ENCODE results near the gene SP1.
"Not testable (repeated sequence)": the region's sequence is repeated elsewhere in the genome, so short reads cannot be mapped to it uniquely, and the experiment has no call there.

Gene SP1

GRCh38 chr12:53361638-53362037, 18.3 kb upstream of the SP1 start:
- DNase-seq, result not testable (repeated sequence)

DNA sequence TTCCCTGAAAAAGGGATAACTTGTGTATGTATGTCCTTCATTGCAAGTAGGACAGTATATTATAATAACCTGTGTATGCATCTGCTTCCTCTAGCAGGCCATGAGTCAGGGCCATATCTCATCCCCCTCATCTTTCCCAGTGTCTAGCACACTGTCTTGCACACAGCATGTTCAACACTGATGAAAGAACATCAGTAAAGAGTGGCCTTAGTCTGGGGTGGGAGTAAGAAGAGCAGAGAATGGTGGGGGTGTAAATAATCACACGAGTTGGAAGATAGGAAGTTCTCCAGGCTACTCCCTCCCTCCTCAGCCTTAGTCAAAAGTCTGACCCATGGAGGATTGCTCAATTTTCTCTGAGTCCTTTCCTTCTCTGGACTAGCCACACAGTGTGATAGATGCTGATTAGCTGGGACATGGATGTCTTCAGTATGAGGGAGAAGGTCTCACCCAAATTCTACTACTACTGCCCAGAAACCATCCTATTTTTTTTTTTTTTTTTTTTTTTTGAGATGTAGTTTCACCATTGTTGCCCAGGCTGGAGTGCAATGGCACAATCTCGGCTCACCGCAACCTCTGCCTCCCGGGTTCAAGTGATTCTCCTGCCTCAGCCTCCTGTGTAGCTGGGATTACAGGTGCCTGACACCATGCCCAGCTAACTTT, 14.6 kb upstream of the SP1 start:
- DNase-seq, result no peak

DNA sequence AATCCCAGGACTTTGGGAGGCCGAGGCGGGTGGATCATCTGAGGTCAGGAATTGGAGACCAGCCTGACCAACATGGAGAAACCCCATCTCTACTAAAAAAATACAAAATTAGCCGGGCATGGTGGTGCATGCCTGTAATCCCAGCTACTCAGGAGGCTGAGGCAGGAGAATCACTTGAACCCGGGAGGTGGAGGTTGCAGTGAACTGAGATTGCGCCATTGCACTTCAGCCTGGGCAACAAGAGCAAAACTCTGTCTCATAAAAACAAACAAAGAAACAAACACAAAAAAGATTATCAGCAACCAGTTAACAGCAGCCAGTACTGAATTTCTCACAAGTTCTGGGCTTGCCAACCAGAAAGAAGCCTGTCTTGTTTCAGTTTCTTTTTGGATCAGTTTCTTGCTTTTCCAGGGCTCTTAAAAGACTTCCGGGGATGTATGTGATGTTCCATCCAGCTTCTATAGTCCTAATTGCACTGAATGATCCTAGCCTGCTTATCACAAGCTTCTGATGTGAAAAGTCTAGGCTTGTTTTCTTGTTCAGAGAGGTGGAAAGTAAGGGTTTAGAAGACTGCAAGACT, 6.3 kb upstream of the SP1 start:
- not testable (repeated sequence) for DNase-seq

GRCh38 chr12:53374277-53374676, 5.7 kb upstream of the SP1 start:
- not testable (repeated sequence) for DNase-seq

DNA sequence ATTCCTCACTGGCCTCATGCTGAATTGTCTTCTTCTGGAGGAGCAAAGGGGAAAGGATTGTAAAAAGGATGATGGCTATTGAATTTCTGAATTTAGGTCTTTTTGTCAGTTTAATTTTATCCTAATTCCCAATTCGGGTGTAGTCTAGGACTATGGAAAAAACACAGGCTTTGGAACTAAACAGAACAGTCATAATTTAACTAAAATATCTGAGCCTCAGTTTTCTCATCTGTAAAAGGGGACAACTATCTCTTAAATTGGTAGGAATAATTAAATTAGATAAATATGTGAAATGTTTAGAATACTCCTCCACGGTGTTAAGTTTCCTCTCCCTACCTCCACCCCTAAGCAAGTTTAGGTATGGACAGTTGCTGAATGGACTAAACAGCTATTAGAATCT, 3.2 kb upstream of the SP1 start:
- no peak for DNase-seq

DNA sequence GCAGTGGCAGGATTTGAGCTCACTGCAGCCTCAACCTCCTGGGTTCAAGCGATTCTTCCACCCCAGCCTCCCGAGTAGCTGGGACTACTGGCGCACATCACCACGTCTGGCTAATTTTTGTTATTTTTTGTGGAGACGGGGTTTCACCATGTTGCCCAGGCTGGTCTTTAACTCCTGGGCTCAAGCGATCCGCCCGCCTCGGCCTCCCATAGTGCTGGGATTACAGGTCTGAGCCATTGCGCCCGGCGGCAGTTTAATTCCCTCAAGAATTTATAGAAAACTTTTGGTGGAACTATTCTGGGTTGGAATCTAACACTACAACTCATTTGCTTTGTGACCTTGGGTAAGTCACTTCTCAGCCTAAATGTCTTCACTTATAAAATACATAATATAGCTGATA, 1.8 kb upstream of the SP1 start:
- DNase-seq, result no peak

GRCh38 chr12:53378724-53379388, 1.1 kb upstream of the SP1 start:
- no peak for DNase-seq

GRCh38 chr12:53379389-53380103, 430 bp upstream of the SP1 start:
- peak; percentile 99 for DNase-seq

DNA sequence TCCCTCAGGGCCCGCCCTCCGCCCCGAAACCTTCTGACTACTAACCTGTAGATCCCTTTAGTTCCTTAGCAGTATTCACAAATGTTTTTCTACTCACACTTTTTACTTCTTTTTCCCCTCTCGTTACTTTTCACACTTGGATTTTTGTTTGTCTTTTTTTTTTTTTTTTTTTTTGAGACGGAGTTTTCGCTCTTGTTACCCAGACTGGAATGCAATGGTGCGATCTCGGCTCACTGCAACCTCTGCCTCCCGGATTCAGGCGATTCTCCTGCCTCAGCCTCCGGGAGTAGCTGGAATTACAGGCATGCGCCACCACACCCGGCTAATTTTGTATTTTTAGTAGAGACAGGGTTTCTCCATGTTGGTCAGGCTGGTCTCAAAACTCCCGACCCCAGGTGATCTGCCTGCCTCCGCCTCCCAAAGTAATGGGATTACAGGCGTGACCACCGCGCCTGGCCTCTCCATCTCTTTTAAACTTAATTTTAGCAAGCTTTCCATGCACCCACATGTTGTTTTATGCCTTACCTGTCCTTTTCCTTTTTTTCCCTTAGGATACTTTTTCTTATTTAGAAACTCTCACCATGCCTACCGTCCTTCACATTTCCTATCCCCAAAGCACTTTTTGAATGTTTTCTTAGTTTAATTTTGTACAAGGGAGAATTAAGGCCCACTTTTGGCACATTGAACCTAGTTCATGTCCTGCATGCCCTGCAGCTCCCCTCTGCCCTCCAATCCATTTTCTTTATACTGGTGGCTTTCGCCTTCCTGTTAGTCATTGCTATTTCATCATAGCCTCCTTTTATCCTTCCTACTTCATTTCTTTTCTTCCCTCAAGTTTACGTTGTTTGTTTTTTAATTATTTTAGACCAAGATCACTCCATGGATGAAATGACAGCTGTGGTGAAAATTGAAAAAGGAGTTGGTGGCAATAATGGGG, 1.1 kb downstream of the SP1 start:
- no peak for DNase-seq

GRCh38 chr12:53381731-53382630, 2.0 kb downstream of the SP1 start:
- DNase-seq, result no peak

DNA sequence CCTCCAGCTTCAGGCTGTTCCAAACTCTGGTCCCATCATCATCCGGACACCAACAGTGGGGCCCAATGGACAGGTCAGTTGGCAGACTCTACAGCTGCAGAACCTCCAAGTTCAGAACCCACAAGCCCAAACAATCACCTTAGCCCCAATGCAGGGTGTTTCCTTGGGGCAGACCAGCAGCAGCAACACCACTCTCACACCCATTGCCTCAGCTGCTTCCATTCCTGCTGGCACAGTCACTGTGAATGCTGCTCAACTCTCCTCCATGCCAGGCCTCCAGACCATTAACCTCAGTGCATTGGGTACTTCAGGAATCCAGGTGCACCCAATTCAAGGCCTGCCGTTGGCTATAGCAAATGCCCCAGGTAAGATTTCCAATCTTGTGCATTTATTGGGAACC, 3.3 kb downstream of the SP1 start:
- DNase-seq, result no peak

DNA sequence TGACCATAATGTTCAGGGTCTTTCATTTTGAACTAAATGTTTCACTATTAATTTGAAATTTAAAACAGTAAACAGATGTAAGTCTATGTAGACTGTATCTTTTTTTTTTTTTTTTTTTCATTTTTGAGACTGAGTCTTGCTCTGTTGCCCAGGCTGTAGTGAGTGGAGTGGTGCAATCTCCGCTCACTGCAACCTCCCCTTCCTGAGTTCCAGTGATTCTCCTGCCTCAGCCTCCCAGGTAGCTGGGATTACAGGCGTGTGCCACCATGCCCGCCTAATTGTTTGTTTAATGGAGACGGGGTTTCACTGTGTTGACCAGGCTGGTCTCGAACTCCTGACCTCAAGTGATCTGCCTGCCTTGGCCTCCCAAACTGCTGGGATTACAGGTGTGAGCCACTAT, 6.4 kb downstream of the SP1 start:
- not testable (repeated sequence) for DNase-seq

DNA sequence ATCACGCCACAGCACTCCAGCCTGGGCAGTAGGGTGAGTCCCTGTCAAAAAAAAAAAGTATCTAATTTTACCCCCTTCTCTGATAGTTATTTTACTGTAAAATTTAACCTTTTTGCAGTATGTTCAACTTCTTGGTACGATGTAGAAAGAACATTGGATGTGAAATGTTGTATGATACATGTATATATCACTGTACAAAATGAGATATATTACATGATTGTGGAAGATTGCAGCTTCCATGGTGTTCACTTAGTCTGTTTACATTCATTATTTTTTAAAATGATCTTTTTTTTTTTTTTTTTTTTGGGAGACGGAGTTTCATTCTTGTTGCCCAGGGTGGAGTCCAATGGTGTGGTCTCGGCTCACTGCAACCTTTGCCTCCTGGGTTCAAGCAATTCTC, 9.0 kb downstream of the SP1 start:
- no peak for DNase-seq

DNA sequence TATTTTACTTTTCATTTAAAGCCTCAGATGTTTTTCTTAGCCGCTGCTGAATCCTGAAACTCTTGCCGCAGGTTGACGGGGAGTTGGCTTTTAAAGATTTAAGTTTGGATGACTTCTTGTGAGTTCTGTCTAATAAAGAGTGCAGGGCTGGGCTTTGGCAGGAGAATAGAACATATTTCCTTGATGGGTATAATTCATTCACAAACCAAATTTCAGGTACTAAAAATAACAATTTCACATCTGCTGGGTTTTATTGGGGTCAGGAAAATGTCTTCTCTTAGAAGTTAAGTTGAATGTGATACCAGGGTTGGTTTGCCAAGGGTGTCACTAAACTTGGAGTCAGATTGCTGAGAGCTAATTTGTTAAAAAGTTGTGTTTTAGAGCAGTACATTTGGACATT, 9.7 kb downstream of the SP1 start:
- no peak for DNase-seq

- no peak for DNase-seq
Observed at GRCh38 chr12:53391724-53392123, 11.7 kb downstream of the SP1 start.

DNA sequence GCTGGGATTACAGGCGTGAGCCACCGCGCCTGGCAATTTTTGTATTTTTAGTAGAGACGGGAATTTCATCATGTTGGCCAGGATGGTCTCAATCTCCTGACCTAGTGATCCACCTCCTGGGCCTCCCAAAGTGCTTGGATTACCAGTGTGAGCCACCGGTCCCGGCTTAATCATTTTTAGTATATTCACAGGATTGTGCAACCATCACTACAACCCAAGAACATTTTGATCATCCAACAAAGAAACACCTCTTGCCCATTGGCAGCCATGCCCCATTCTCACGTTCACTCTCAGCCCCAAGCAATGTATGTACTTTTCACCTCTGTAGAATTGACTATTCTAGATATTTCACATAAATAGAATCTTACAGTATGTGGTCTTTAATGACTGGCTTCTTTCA, 19.9 kb downstream of the SP1 start:
- DNase-seq, result no peak

- DNase-seq, result not testable (repeated sequence)
Observed at GRCh38 chr12:53402351-53402750, 22.4 kb downstream of the SP1 start.

DNA sequence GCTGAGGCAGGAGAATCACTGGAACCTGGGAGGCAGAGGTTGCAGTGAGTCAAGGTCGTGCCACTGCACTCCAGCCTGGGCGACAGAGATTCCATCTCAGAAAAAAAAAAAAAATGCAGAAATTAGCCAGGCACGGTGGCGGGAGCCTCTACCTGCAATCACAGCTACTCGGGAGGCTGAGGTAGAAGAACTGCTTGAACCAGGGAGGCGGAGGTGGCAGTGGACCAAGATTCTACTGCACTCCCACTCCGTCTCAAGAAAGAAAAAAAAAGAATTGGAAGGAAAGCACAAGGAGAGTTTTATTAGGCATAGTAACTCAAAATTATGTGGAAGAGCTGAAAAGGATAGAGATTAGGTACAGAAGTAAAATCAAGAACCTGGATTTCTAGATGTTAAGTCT, 22.9 kb downstream of the SP1 start:
- no peak for DNase-seq

GRCh38 chr12:53410951-53411350, 31.0 kb downstream of the SP1 start:
- no peak for DNase-seq

DNA sequence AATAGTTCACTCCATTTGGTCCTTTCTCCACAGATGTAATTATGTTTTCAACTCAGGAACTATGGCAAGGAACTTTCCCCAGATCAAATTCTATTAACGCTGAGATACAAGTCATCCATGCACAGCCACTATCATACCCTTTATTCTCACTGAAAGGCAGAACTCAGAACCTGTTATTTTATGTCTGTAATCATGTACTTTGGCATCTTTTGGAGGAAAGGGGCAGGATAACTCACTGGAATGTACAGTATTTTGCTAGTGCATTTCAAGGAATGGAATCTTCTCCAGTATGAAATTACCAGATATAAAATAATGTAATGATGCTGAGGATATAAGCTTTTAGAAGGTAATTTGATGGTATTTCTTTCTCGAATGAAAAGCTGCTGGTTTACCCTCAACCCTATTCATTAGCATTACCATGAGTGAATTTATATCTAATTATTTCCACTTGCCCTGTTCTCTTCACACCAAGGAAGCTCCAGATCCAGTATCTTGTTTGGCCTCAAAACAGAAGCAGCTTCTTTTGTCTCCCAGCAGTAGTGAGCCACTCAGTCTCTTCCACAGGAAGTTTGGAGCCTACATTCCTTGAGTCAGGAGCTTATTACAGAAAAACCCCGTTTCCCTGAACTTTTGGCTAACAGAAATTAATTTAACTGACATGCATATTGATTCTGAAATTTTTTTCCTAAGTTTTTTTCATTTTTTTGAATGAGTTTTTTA, 33.7 kb downstream of the SP1 start:
- no peak for DNase-seq

Data from T1000 (cell line).